HG03565 (cell line): ENCODE measurements around the gene SLC39A11.
"Not testable (repeated sequence)": the region's sequence is repeated elsewhere in the genome, so short reads cannot be mapped to it uniquely, and the experiment has no call there.

Experiments used
- ATAC-seq: cut with Tn5 transposase; IDR thresholded peaks from one replicate; pipeline ENCODE4 v1.9.1; 2021; ENCODE audit warnings: mild to moderate bottlenecking, moderate library complexity; ENCODE audit not compliant: unreplicated experiment

Gene SLC39A11

GRCh38 chr17:73072219-73072962, 20.1 kb downstream of the SLC39A11 start:
- ATAC-seq, result no peak

GRCh38 chr17:73071066-73071999, 21.2 kb downstream of the SLC39A11 start:
- ATAC-seq, result no peak

GRCh38 chr17:73069841-73070240, 22.6 kb downstream of the SLC39A11 start:
- no peak for ATAC-seq

- ATAC-seq, result no peak
These were observed 23.2 kb downstream of the SLC39A11 start for GRCh38 chr17:73069164-73069770.

- no peak for ATAC-seq
These were observed 23.9 kb downstream of the SLC39A11 start for GRCh38 chr17:73068322-73069153.

- ATAC-seq, result not testable (repeated sequence)
These were observed 24.8 kb downstream of the SLC39A11 start for GRCh38 chr17:73067699-73068098.

GRCh38 chr17:73067075-73067474, 25.4 kb downstream of the SLC39A11 start:
- no peak for ATAC-seq

- ATAC-seq, result no peak
These were observed 26.2 kb downstream of the SLC39A11 start for GRCh38 chr17:73066148-73066884.

- no peak for ATAC-seq
These were observed 27.1 kb downstream of the SLC39A11 start for GRCh38 chr17:73065376-73065775.

- no peak for ATAC-seq
These were observed 28.2 kb downstream of the SLC39A11 start for GRCh38 chr17:73064084-73064938.

GRCh38 chr17:73062726-73063125, 29.8 kb downstream of the SLC39A11 start:
- ATAC-seq, result no peak

- ATAC-seq, result no peak
These were observed 31.3 kb downstream of the SLC39A11 start for GRCh38 chr17:73061161-73061560.

- ATAC-seq, result no peak
These were observed 31.8 kb downstream of the SLC39A11 start for GRCh38 chr17:73060721-73061120.

GRCh38 chr17:73059713-73060112, 32.8 kb downstream of the SLC39A11 start:
- ATAC-seq, result not testable (repeated sequence)

GRCh38 chr17:73058022-73058421, 34.5 kb downstream of the SLC39A11 start:
- no peak for ATAC-seq

- no peak for ATAC-seq
These were observed 35.3 kb downstream of the SLC39A11 start for GRCh38 chr17:73057196-73057595.

GRCh38 chr17:73052923-73053322, 39.6 kb downstream of the SLC39A11 start:
- ATAC-seq, result no peak

GRCh38 chr17:73050797-73051196, 41.7 kb downstream of the SLC39A11 start:
- no peak for ATAC-seq

GRCh38 chr17:73048170-73048569, 44.3 kb downstream of the SLC39A11 start:
- ATAC-seq, result no peak
